H9 (cell line): ENCODE measurements around the gene ABI3. TPM values are rescaled to one million over a fixed set of nuclear protein-coding genes. Genes with fewer than 3 reads are reported as not detected.

Experiments
- DNase-seq: peaks from one replicate; pipeline ENCODE4 v3.0.0-alpha.2; 2017
- H2AFZ ChIP-seq: one replicate; pipeline ENCODE4 v1.6.1; 2013; ENCODE audit warnings: mild to moderate bottlenecking, low read length, control low read depth, moderate library complexity
- H2AK5ac ChIP-seq: 2 replicates; pipeline ENCODE4 v1.6.1; 2013; ENCODE audit warnings: low read length, control low read depth, mixed read lengths; ENCODE audit not compliant: insufficient read length
- H2BK120ac ChIP-seq: one replicate; pipeline ENCODE4 v1.6.1; 2013; ENCODE audit warnings: low read depth, mild to moderate bottlenecking, low read length, control low read depth, inconsistent platforms; ENCODE audit not compliant: poor library complexity, severe bottlenecking
- H2BK12ac ChIP-seq: 2 replicates; pipeline ENCODE4 v1.6.1; 2013; ENCODE audit warnings: low read length, control low read depth, mixed read lengths, low read depth; ENCODE audit not compliant: insufficient read length
- H2BK15ac ChIP-seq: 2 replicates; pipeline ENCODE4 v1.6.1; 2013; ENCODE audit warnings: low read depth, low read length, control low read depth
- H2BK20ac ChIP-seq: one replicate; pipeline ENCODE4 v1.6.1; 2013; ENCODE audit warnings: low read depth, mild to moderate bottlenecking, low read length, control low read depth, inconsistent platforms; ENCODE audit not compliant: poor library complexity, severe bottlenecking
- H2BK5ac ChIP-seq: 2 replicates; pipeline ENCODE4 v1.6.1; 2013; ENCODE audit warnings: low read length, control low read depth, mixed read lengths; ENCODE audit not compliant: insufficient read length
- H3K14ac ChIP-seq: 2 replicates; pipeline ENCODE4 v1.6.1; 2013; ENCODE audit warnings: low read length, control low read depth; ENCODE audit not compliant: insufficient read depth
- H3K18ac ChIP-seq: 2 replicates; pipeline ENCODE4 v1.6.1; 2013; ENCODE audit warnings: low read depth, mild to moderate bottlenecking, mixed read lengths, low read length, control low read depth; ENCODE audit not compliant: insufficient read length
- H3K23ac ChIP-seq: 2 replicates; pipeline ENCODE4 v1.6.1; 2013; ENCODE audit warnings: low read length, control low read depth, mixed read lengths, low read depth; ENCODE audit not compliant: insufficient read length
- H3K23me2 ChIP-seq: 2 replicates; pipeline ENCODE4 v1.6.1; 2013; ENCODE audit warnings: low read depth, mild to moderate bottlenecking, mixed read lengths, low read length, control low read depth; ENCODE audit not compliant: insufficient read length, poor library complexity, severe bottlenecking
- H3K27ac ChIP-seq: 2 replicates; pipeline ENCODE4 v1.5.1; 2013; ENCODE audit warnings: low read length, control low read depth, mixed read lengths, low read depth; ENCODE audit not compliant: insufficient read length
- H3K27me3 ChIP-seq: 2 replicates; pipeline ENCODE4 v1.6.1; 2013; ENCODE audit warnings: low read length, control low read depth, inconsistent platforms; ENCODE audit not compliant: insufficient read depth
- H3K4ac ChIP-seq: 2 replicates; pipeline ENCODE4 v1.6.1; 2013; ENCODE audit warnings: low read depth, mild to moderate bottlenecking, control low read depth, inconsistent platforms, low read length, moderate library complexity
- H3K4me1 ChIP-seq: 2 replicates; pipeline ENCODE4 v1.6.1; 2013; ENCODE audit warnings: low read length, control low read depth, inconsistent platforms; ENCODE audit not compliant: insufficient read depth
- H3K4me2 ChIP-seq: 2 replicates; pipeline ENCODE4 v1.6.1; 2013; ENCODE audit warnings: low read length, control low read depth, mixed read lengths; ENCODE audit not compliant: insufficient read length, insufficient read depth
- H3K56ac ChIP-seq: 2 replicates; pipeline ENCODE4 v1.6.1; 2013; ENCODE audit warnings: low read depth, mild to moderate bottlenecking, mixed read lengths, low read length, control low read depth; ENCODE audit not compliant: insufficient read length
- H3K79me1 ChIP-seq: 2 replicates; pipeline ENCODE4 v1.6.1; 2013; ENCODE audit warnings: low read depth, mild to moderate bottlenecking, moderate library complexity, low read length, control low read depth, inconsistent platforms; ENCODE audit not compliant: insufficient read depth, poor library complexity, severe bottlenecking
- H3K79me2 ChIP-seq: 2 replicates; pipeline ENCODE4 v1.6.1; 2013; ENCODE audit warnings: low read length, control low read depth, inconsistent platforms; ENCODE audit not compliant: insufficient read depth
- H3K9ac ChIP-seq: 2 replicates; pipeline ENCODE4 v1.6.1; 2013; ENCODE audit warnings: low read length, control low read depth, mixed read lengths; ENCODE audit not compliant: insufficient read length; ENCODE audit errors: extremely low read depth
- H3K9me3 ChIP-seq: one replicate; pipeline ENCODE4 v1.6.1; 2013; ENCODE audit warnings: low read depth, low read length, inconsistent platforms; ENCODE audit not compliant: control insufficient read depth
- H3T11ph ChIP-seq: one replicate; pipeline ENCODE4 v1.6.1; 2013; ENCODE audit warnings: mild to moderate bottlenecking, low read length, control low read depth, inconsistent platforms
- H4K20me1 ChIP-seq: one replicate; pipeline ENCODE4 v1.6.1; 2013; ENCODE audit not compliant: control insufficient read depth, insufficient read length, insufficient read depth
- H4K5ac ChIP-seq: 2 replicates; pipeline ENCODE4 v1.6.1; 2013; ENCODE audit warnings: low read depth, mild to moderate bottlenecking, mixed read lengths, low read length, control low read depth; ENCODE audit not compliant: insufficient read length
- H4K8ac ChIP-seq: replicated peaks from 2 replicates; pipeline ENCODE4 v1.6.1; 2013; ENCODE audit warnings: low read length, control low read depth, mixed read lengths, low read depth; ENCODE audit not compliant: insufficient read length
- H4K91ac ChIP-seq: 2 replicates; pipeline ENCODE4 v1.6.1; 2013; ENCODE audit warnings: low read depth, mild to moderate bottlenecking, moderate library complexity, mixed read lengths, low read length, control low read depth; ENCODE audit not compliant: insufficient read length
- H3K27ac Mint-ChIP-seq, 3 experiments: 2 replicates in 2 of 3; 3 replicates in 1 of 3; pipeline ENCODE4 v1.8.0; 2020 to 2021; ENCODE audit warnings: mixed read lengths in 3 of 3, mild to moderate bottlenecking in 1 of 3, moderate library complexity in 1 of 3
- H3K27me3 Mint-ChIP-seq: 2 replicates; pipeline ENCODE4 v1.8.0; 2021; ENCODE audit warnings: low read depth, mild to moderate bottlenecking, moderate library complexity, mixed read lengths
- H3K36me3 Mint-ChIP-seq, 3 experiments: 2 replicates in 2 of 3; 3 replicates in 1 of 3; pipeline ENCODE4 v1.8.0; 2020 to 2021; ENCODE audit warnings: low read depth in 3 of 3, mixed read lengths in 3 of 3; ENCODE audit not compliant: insufficient read depth in 1 of 3
- H3K4me1 Mint-ChIP-seq, 2 experiments: 2 replicates each; pipeline ENCODE4 v1.8.0; 2020; ENCODE audit warnings: mixed read lengths in 2 of 2
- H3K4me3 Mint-ChIP-seq, 2 experiments: 2 replicates in 1 of 2; 3 replicates in 1 of 2; pipeline ENCODE4 v1.8.0; 2020 to 2021; ENCODE audit warnings: mild to moderate bottlenecking in 2 of 2, mixed read lengths in 2 of 2, moderate library complexity in 1 of 2
- H3K9me3 Mint-ChIP-seq, 2 experiments: 2 replicates in 1 of 2; 3 replicates in 1 of 2; pipeline ENCODE4 v1.8.0; 2020; ENCODE audit warnings: mild to moderate bottlenecking in 2 of 2, mixed read lengths in 2 of 2, moderate library complexity in 1 of 2
- CTCF ChIP-seq: fragments of 200-600 bp; sonication (generic); conservative IDR thresholded peaks from 3 replicates; pipeline ENCODE4 v1.8.0; 2021; ENCODE audit warnings: antibody characterized with exemption, mild to moderate bottlenecking
- WGBS: extraction: QIAGEN DNeasy Blood & Tissue Kit; methylation state at CpG from one replicate; pipeline ENCODE4 v1.1.7; 2013; ENCODE audit warnings: missing lambda C conversion rate, low lambda C conversion rate, mixed read lengths; ENCODE audit not compliant: insufficient read length; ENCODE audit errors: extremely low coverage; 5-methylcytosine and 5-hydroxymethylcytosine counted together
- total RNA-seq: library from RNA; stranded (reverse); gene quantifications from 2 replicates; pipeline ENCODE4 v1.2.1, GENCODE V29; 2021

The ABI3 gene
- total RNA-seq, 1 experiment from 2014 or later, result 2.1 TPM

- no CpG with 5 or more reads among the region's 3 CpGs for WGBS
- Histone ChIP-seq H3K56ac (no peak overlapping the region), H4K20me1 (no peaks in the 10 kb centered on the region), H3K79me1 (no peaks in the 10 kb centered on the region), H3K18ac (no peak overlapping the region), H3T11ph (no peak overlapping the region), H2AK5ac (no peak overlapping the region), H2BK12ac (no peak overlapping the region), H3K79me2 (no peaks in the 10 kb centered on the region), H2BK15ac (no peak overlapping the region), H3K27ac (no peak overlapping the region), H3K14ac (no peak overlapping the region), H2BK120ac (no peak overlapping the region), H2AFZ (no peak overlapping the region), H3K23me2 (peaks cover 14% of the 10 kb centered on the region), H3K4me2 (no peak overlapping the region), H2BK20ac (no peak overlapping the region), H3K27me3 (peaks cover 22% of the 10 kb centered on the region; the same call in 1 of the 2 replicates), H3K4me1 (no peaks in the 10 kb centered on the region), H3K9me3 (no peaks in the 10 kb centered on the region), H3K23ac (no peak overlapping the region), H2BK5ac (no peak overlapping the region), H4K5ac (no peak overlapping the region), H4K91ac (no peak overlapping the region), H3K9ac (no peak overlapping the region), H3K4ac (no peak overlapping the region), H4K8ac (no peak overlapping the region)
- Mint-ChIP-seq H3K4me1 (peaks cover 27 to 30% of the 10 kb centered on the region in 2 experiments), H3K27me3 (peaks cover 98% of the 10 kb centered on the region), H3K36me3 (no peaks in the 10 kb centered on the region; a peak in 1 of 7 replicates), H3K4me3 (no peak overlapping the region), H3K9me3 (no peaks in the 10 kb centered on the region), H3K27ac (no peak overlapping the region)
- DNase-seq, result no peak
- TF ChIP-seq CTCF, result no peak
These were observed 16.4 kb downstream of the ABI3 start for GRCh38 chr17:49226771-49227435.
